ENCODE data around the gene PRTG. TPM values are rescaled to one million over a fixed set of nuclear protein-coding genes. Genes with fewer than 3 reads are reported as not detected.

The PRTG gene
- total RNA-seq, 1 donor from 2014 or later: 2.1 TPM

DNA sequence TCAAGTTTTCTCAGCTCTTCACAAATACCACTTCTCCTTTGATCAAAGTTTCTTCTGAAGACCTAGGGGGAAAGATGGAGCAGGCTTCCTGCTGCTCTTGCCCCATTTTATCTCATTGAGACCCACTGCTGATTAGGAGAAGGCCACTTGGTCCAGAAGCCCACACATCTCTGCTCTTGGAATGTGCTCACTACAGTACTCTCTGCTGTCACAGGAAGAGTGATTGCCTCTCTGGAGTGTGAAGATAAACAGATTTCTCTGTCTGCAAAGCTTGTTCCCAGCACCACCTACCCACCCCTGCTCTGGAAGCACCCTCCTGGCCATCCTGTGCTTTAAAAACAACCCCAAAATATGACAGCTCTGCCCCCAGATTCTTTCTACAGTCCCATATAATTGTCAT is 41.3 kb upstream of the PRTG start:
- H3K4me3 Mint-ChIP-seq (ENCODE audit: unreplicated experiment): no peak overlapping the region
- H3K9me3 Mint-ChIP-seq (ENCODE audit: unreplicated experiment): peaks cover 5% of the 10 kb centered on the region
- H3K27ac Mint-ChIP-seq (ENCODE audit: unreplicated experiment): no peak overlapping the region
- DNase-seq (ENCODE audit: extremely low spot score, unreplicated experiment): no peak
- H3K27me3 Mint-ChIP-seq (ENCODE audit: unreplicated experiment): peaks cover 8% of the 10 kb centered on the region
- H3K36me3 Mint-ChIP-seq (ENCODE audit: unreplicated experiment): no peaks in the 10 kb centered on the region
- no peaks in the 10 kb centered on the region for H3K4me1 Mint-ChIP-seq (ENCODE audit: unreplicated experiment)
- TF ChIP-seq, protein P1, sequence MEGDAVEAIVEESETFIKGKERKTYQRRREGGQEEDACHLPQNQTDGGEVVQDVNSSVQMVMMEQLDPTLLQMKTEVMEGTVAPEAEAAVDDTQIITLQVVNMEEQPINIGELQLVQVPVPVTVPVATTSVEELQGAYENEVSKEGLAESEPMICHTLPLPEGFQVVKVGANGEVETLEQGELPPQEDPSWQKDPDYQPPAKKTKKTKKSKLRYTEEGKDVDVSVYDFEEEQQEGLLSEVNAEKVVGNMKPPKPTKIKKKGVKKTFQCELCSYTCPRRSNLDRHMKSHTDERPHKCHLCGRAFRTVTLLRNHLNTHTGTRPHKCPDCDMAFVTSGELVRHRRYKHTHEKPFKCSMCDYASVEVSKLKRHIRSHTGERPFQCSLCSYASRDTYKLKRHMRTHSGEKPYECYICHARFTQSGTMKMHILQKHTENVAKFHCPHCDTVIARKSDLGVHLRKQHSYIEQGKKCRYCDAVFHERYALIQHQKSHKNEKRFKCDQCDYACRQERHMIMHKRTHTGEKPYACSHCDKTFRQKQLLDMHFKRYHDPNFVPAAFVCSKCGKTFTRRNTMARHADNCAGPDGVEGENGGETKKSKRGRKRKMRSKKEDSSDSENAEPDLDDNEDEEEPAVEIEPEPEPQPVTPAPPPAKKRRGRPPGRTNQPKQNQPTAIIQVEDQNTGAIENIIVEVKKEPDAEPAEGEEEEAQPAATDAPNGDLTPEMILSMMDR (IDR thresholded peaks at IDR 0.05): no peak

DNA sequence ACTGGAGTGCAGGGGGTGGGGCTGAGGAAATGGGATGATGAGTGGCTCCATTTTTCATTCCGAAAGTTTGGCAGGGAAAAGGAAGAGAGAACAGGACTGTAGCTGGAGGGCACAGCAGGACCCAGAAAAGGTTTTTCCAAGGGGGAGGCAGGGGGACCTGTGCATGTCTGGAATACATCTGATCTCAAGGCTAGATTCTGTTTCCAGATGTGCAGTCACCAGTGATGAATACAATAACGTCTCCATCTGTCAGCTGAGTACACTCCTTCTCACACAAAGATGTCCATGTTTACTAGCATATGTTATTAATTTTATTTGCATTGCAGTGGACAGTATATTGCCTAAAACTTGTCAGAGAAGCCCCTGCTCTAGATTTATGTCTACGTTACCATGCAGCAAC is 39.9 kb upstream of the PRTG start:
- H3K27ac Mint-ChIP-seq (ENCODE audit: unreplicated experiment): no peak overlapping the region
- no peaks in the 10 kb centered on the region for H3K36me3 Mint-ChIP-seq (ENCODE audit: unreplicated experiment)
- TF ChIP-seq, protein P1 (IDR thresholded peaks at IDR 0.05): no peak
- peaks cover 5% of the 10 kb centered on the region for H3K9me3 Mint-ChIP-seq (ENCODE audit: unreplicated experiment)
- DNase-seq (ENCODE audit: extremely low spot score, unreplicated experiment): no peak
- no peak overlapping the region for H3K4me3 Mint-ChIP-seq (ENCODE audit: unreplicated experiment)
- H3K4me1 Mint-ChIP-seq (ENCODE audit: unreplicated experiment): no peaks in the 10 kb centered on the region
- H3K27me3 Mint-ChIP-seq (ENCODE audit: unreplicated experiment): peaks cover 15% of the 10 kb centered on the region

DNA sequence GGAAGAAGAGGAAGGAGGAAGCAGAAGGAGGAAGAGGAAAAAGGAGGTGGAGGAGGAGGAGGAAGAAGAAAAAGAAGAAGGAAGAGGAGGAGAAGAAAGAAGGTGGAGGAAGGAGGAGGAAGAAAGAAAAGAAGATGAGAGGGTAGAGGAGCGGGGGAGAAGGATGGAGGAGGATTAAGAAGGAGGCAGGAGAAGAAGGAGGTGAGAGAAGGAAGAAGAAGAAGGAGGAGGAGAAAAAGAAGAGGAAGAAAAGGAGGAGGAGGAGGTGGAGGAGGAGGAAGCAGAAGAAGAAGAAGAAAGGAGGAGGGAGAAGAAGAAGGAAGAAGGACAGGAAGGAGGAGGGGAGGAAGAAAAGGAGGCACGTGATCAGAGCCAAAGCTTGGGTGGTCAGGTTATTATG is 37.3 kb upstream of the PRTG start:
- peaks cover 5% of the 10 kb centered on the region for H3K9me3 Mint-ChIP-seq (ENCODE audit: unreplicated experiment)
- TF ChIP-seq, protein P1 (IDR thresholded peaks at IDR 0.05): no peak
- no peak overlapping the region for H3K27ac Mint-ChIP-seq (ENCODE audit: unreplicated experiment)
- no peak overlapping the region for H3K4me3 Mint-ChIP-seq (ENCODE audit: unreplicated experiment)
- no peaks in the 10 kb centered on the region for H3K36me3 Mint-ChIP-seq (ENCODE audit: unreplicated experiment)
- H3K4me1 Mint-ChIP-seq (ENCODE audit: unreplicated experiment): peaks cover 3% of the 10 kb centered on the region
- H3K27me3 Mint-ChIP-seq (ENCODE audit: unreplicated experiment): peaks cover 25% of the 10 kb centered on the region
- DNase-seq (ENCODE audit: extremely low spot score, unreplicated experiment): no peak

DNA sequence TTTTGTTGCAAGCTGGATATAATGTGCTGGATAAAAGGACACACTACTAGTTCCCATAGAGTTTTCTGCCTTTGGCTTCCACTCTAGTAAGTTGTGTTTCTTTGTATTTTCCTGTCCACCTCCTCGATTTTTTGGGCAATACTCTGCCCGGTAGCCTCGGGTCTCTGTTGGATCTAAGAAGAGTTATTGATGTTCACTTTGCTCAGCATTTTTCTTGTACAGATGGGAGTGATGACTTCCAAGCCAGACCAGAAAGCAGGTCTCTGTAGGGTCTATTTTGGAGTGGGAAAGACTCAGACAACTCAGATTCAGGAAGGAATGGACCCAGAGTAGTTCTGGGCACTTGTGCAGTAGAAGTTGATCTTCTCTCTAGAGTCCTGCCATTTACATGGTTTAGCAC is 36.0 kb upstream of the PRTG start:
- Mint-ChIP-seq H3K27me3 (ENCODE audit: unreplicated experiment) (peaks cover 25% of the 10 kb centered on the region), H3K27ac (ENCODE audit: unreplicated experiment) (no peak overlapping the region), H3K4me1 (ENCODE audit: unreplicated experiment) (peaks cover 4% of the 10 kb centered on the region), H3K9me3 (ENCODE audit: unreplicated experiment) (peaks cover 5% of the 10 kb centered on the region), H3K36me3 (ENCODE audit: unreplicated experiment) (no peaks in the 10 kb centered on the region), H3K4me3 (ENCODE audit: unreplicated experiment) (no peak overlapping the region)
- DNase-seq (ENCODE audit: extremely low spot score, unreplicated experiment): no peak
- TF ChIP-seq, protein P1 (IDR thresholded peaks at IDR 0.05): no peak

DNA sequence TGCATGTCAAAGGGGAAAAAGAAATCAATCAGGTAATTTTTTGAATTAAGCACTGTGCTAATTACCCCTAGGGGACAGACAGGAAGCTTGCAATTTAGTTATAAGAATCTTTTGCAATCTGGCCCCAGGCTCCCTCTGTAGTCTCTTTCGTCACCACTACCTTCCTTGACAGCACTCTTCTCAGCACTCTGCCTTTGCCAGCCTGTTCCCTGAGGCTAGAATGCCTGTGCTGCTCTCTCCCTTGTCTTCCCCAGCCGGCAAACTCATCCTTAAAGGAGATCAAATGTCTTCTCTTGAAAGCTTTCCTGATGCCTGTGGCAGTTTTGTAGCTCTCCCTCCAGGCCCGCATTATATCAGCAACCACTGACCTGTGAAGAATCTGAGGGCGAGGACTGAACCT is 32.4 kb upstream of the PRTG start:
- peaks cover 25% of the 10 kb centered on the region for H3K27me3 Mint-ChIP-seq (ENCODE audit: unreplicated experiment)
- H3K9me3 Mint-ChIP-seq (ENCODE audit: unreplicated experiment): peaks cover 5% of the 10 kb centered on the region
- no peak for DNase-seq (ENCODE audit: extremely low spot score, unreplicated experiment)
- no peaks in the 10 kb centered on the region for H3K36me3 Mint-ChIP-seq (ENCODE audit: unreplicated experiment)
- H3K4me3 Mint-ChIP-seq (ENCODE audit: unreplicated experiment): no peak overlapping the region
- H3K4me1 Mint-ChIP-seq (ENCODE audit: unreplicated experiment): peaks cover 4% of the 10 kb centered on the region
- H3K27ac Mint-ChIP-seq (ENCODE audit: unreplicated experiment): no peak overlapping the region
- TF ChIP-seq, protein P1 (IDR thresholded peaks at IDR 0.05): no peak

All from osteocyte (in vitro differentiated cells).